H7 (cell line): Measurements from ENCODE around the gene TOR1A. TPM values are rescaled to one million over a fixed set of nuclear protein-coding genes. Genes with fewer than 3 reads are reported as not detected.
A peak's percentile ranks its signal among the peaks of the same experiment; 100 is the strongest.

Experiments
- DNase-seq: peaks from one replicate; pipeline ENCODE4 v3.0.0; 2012
- H3K27me3 ChIP-seq: 2 replicates; pipeline ENCODE4 v1.6.0; 2011; ENCODE audit warnings: mild to moderate bottlenecking, low read length; ENCODE audit not compliant: control insufficient read depth, insufficient read depth
- H3K36me3 ChIP-seq: replicated peaks from 2 replicates; pipeline ENCODE4 v1.5.1; 2011; ENCODE audit warnings: low read length; ENCODE audit not compliant: control insufficient read depth, insufficient read depth
- H3K4me3 ChIP-seq: 2 replicates; pipeline ENCODE4 v1.5.1; 2011; ENCODE audit warnings: low read depth, mild to moderate bottlenecking, control low read depth, low read length, moderate library complexity; ENCODE audit not compliant: insufficient read depth
- total RNA-seq: library from RNA; depleted of rRNA; stranded (reverse); fragments of >200 nt; shearing (Covaris generic); gene quantifications from 2 replicates; pipeline ENCODE4 v1.2.3, GENCODE V29; 2014; rRNA removed

TOR1A gene
- total RNA-seq, 1 experiment from 2014 or later: 27.1 TPM

- DNase-seq: no peak
- H3K27me3 ChIP-seq: no peaks in the 10 kb centered on the region
- no peaks in the 10 kb centered on the region for H3K36me3 ChIP-seq
- no peak overlapping the region for H3K4me3 ChIP-seq
Observed at GRCh38 chr9:129775448-129775798, 48.5 kb downstream of the TOR1A start.

DNA sequence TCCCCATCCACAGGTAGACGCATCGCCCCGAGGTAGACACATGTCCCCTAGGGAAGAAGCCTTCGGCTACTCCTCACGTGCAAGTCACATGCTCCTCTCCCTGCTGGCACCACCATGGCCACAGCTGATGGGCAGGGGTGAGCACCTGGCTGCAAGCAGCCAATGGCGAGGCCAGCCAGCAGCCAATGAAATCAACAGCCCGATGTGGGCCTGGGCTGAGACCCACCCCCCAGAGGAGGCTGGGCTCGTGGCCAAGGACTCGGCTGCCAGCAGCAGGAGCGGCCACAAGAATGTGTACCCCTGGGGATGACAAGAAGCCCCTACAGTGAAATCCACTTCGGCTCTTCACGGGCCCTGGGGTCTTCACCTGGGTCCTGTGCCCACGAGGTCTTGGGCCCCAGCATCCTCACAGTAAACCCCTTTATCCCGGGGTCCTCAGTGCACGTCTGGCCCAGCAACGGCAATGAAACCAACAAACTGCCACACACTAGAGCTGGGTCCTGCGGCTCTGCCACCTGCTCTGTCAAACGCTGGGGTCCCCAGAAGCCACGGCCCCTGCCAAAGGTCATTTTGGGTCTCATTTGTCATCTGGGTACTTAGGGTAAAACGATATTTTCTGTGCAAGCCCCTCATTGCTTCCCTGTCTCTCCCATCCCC is 49.0 kb downstream of the TOR1A start:
- Histone ChIP-seq H3K36me3 (no peaks in the 10 kb centered on the region), H3K27me3 (no peaks in the 10 kb centered on the region), H3K4me3 (no peak overlapping the region)
- peak; percentile 69 for DNase-seq

DNA sequence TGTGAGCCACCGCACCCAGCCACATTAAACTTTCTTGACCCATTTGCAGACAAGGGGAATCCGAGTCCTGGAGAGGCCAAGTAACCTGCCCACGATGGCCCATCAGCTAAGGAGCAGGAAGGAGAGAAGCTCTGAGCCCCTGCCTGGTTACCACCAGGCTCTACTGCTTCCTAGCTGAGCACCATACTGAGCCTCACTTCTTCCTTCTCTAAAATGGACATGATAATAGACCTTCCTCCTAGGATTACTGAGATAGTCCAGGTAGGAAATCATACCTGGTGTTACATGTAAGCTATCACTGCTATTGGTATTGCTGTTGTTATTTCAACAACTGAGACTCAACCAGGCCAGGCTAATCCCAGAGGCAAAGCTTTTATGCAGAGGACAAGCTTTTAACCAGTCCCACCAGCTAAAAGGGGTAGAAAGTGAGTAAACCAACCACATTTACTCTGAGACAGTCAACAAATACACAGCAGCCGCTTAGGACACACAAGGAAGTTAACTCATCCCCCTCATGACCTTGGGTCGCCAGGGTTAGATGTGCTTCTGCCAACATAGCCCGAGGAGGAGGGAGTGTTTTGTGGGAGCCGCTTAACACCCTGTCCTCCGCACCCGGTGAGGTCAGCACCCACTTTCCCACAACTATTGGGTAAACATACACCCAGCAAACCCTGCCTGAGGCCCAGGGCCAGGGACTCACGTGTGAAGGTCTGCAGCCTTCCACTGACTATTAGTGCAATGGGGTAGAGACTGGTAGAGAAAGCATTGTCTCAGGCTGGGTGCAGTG is 50.5 kb downstream of the TOR1A start:
- H3K27me3 ChIP-seq: no peaks in the 10 kb centered on the region
- DNase-seq: no peak
- H3K4me3 ChIP-seq: no peak overlapping the region
- no peaks in the 10 kb centered on the region for H3K36me3 ChIP-seq

GRCh38 chr9:129770741-129771140 is 53.2 kb downstream of the TOR1A start:
- H3K36me3 ChIP-seq: no peaks in the 10 kb centered on the region
- no peak overlapping the region for H3K4me3 ChIP-seq
- H3K27me3 ChIP-seq: no peaks in the 10 kb centered on the region
- DNase-seq: no peak

- Histone ChIP-seq H3K36me3 (no peaks in the 10 kb centered on the region), H3K4me3 (no peak overlapping the region), H3K27me3 (no peaks in the 10 kb centered on the region)
- DNase-seq: no peak
Observed at GRCh38 chr9:129769669-129770068, 54.3 kb downstream of the TOR1A start.

DNA sequence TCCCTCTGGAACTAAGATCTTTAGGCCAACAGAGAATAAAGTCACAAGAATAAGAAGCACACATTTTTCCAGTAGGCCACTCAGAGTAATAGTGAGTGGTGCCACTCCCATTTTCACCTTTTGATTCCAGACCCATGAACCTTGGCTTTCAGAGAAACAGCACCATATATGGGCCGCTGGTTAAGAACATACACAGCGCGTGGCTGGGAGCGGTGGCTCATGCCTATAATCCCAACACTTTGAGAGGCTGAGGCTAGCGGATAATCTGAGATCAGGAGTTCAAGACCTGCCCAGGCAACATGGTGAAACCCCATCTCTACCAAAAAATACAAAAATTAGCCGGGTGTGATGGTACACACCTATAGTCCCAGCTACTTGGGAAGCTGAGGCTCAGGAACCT is 55.5 kb downstream of the TOR1A start:
- no peak for DNase-seq
- no peak overlapping the region for H3K4me3 ChIP-seq
- no peaks in the 10 kb centered on the region for H3K27me3 ChIP-seq
- no peaks in the 10 kb centered on the region for H3K36me3 ChIP-seq

- H3K27me3 ChIP-seq: no peaks in the 10 kb centered on the region
- no peak overlapping the region for H3K4me3 ChIP-seq
- DNase-seq: no peak
- no peaks in the 10 kb centered on the region for H3K36me3 ChIP-seq
Observed at GRCh38 chr9:129765764-129766317, 58.1 kb downstream of the TOR1A start.

DNA sequence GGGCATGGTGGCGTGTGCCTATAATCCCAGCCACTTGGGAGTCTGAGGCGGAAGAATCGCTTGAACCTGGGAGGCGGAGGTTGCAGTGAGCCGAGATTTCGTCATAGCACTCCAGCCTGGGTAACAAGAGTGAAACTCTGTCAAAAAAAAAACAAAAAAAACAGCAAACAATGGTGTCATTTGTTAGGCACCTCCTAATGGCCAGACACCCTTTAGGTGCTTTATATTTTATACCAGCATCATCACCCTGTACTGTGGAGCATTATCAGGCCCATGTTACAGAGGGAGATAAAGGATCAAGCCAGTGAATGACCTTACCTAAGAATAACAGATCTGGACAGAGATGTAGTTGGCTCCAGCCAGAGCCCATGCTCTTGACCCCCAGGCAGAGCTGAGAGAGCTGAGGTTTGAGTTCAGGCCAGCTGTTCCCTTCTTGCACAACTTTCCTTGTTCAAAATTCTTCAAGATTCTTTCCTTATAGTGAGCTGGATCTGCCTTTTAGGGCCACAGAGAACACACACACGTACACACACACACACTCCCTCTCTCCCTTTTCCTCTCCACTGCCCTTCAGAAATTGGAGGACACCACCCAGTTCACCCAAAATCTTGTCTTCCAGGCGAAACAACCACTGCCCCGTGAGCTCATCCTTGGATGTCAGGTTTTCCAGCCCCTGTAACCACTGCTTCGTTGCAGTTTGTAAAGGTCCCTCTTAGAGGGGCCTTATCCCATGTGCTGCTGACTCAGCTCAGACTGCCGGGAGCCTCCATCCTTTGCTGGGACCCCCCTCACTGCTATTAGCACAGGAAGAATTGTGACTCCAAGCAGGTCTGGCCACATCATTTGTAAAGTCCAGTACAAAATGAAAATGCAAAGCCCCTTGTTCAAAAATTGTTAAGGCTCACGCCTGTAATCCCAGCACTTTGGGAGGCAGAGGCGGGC is 60.7 kb downstream of the TOR1A start:
- H3K4me3 ChIP-seq: no peak overlapping the region
- H3K27me3 ChIP-seq: no peaks in the 10 kb centered on the region
- peak; percentile 10 for DNase-seq

More for the DNA sequence above, 60.7 kb downstream of the TOR1A start:
- no peaks in the 10 kb centered on the region for H3K36me3 ChIP-seq

Other genes starting within 250 kb of the TOR1A start
- gene C9orf50, start 203.0 kb downstream of the TOR1A start, total RNA-seq: not detected in 2 replicates
- 71.2 and 80.5 TPM in 2 replicates for gene NTMT1, start 198.0 kb downstream of the TOR1A start, total RNA-seq
- gene ASB6, start 182.0 kb downstream of the TOR1A start, total RNA-seq: 19.2 and 20.9 TPM in 2 replicates
- gene PRRX2, start 158.5 kb downstream of the TOR1A start, total RNA-seq: 10.8 and 12.7 TPM in 2 replicates
- gene PTGES, start 71.1 kb downstream of the TOR1A start, total RNA-seq: 0.69 and 1.2 TPM in 2 replicates
- 17.9 and 18.2 TPM in 2 replicates for gene TOR1B, start 21.0 kb downstream of the TOR1A start, total RNA-seq
- 39.7 and 47.0 TPM in 2 replicates for gene C9orf78, start 11.1 kb upstream of the TOR1A start, total RNA-seq
- gene USP20, start 11.3 kb upstream of the TOR1A start, total RNA-seq: 15.8 and 16.3 TPM in 2 replicates
- 16.0 and 19.6 TPM in 2 replicates for gene FNBP1, start 219.1 kb upstream of the TOR1A start, total RNA-seq
- 13.0 and 18.0 TPM in 2 replicates for gene GPR107, start 229.8 kb upstream of the TOR1A start, total RNA-seq